IgD-negative memory B cell (primary cell): ENCODE data around the gene AP1B1. TPM values are rescaled to one million over a fixed set of nuclear protein-coding genes. Genes with fewer than 3 reads are reported as not detected.
A peak's percentile ranks its signal among the peaks of the same experiment; 100 is the strongest.

Experiments used
- H3K27ac Mint-ChIP-seq, 3 donors: one replicate each; pipeline ENCODE4 v1.8.0; 2020 to 2022; ENCODE audit warnings: mild to moderate bottlenecking in 3 of 3, mixed read lengths in 3 of 3, moderate library complexity in 1 of 3
- H3K27me3 Mint-ChIP-seq: one replicate; pipeline ENCODE4 v1.8.0; 2021; ENCODE audit warnings: mixed read lengths
- H3K36me3 Mint-ChIP-seq: one replicate; pipeline ENCODE4 v1.8.0; 2020; ENCODE audit warnings: mild to moderate bottlenecking, mixed read lengths
- H3K4me1 Mint-ChIP-seq, 3 donors: one replicate each; pipeline ENCODE4 v1.8.0; 2020 to 2022; ENCODE audit warnings: mixed read lengths in 3 of 3, mild to moderate bottlenecking in 1 of 3
- H3K4me3 Mint-ChIP-seq, 4 donors: one replicate each; pipeline ENCODE4 v1.8.0; 2020 to 2022; ENCODE audit warnings: mild to moderate bottlenecking in 4 of 4, mixed read lengths in 4 of 4, moderate library complexity in 3 of 4
- H3K9me3 Mint-ChIP-seq, 3 donors: one replicate each; pipeline ENCODE4 v1.8.0; 2020 to 2021; ENCODE audit warnings: mixed read lengths in 3 of 3, mild to moderate bottlenecking in 1 of 3
- polyA plus RNA-seq: library from polyadenylated mRNA; unstranded; fragments of 300-500 nt; fragmentation: Illumina TruSeq; gene quantifications from one replicate; pipeline ENCODE4 v1.2.3, GENCODE V29; 2021

AP1B1 gene
- polyA plus RNA-seq, 1 donor from 2014 or later: 45.9 TPM

- H3K27ac Mint-ChIP-seq: no peak overlapping the region
- H3K36me3 Mint-ChIP-seq: peaks cover 2% of the 10 kb centered on the region
- H3K4me1 Mint-ChIP-seq: peaks cover 12 to 14% (median 14%) of the 10 kb centered on the region in 3 donors
- H3K27me3 Mint-ChIP-seq: peaks cover 46% of the 10 kb centered on the region
- no peak overlapping the region for H3K4me3 Mint-ChIP-seq
- H3K9me3 Mint-ChIP-seq: no peaks in the 10 kb centered on the region
Measured at GRCh38 chr22:29311464-29312217, 76.7 kb downstream of the AP1B1 start.

GRCh38 chr22:29310863-29311339 is 77.5 kb downstream of the AP1B1 start:
- H3K27me3 Mint-ChIP-seq: peaks cover 41% of the 10 kb centered on the region
- H3K27ac Mint-ChIP-seq: no peak overlapping the region
- H3K9me3 Mint-ChIP-seq: no peaks in the 10 kb centered on the region
- H3K36me3 Mint-ChIP-seq: no peaks in the 10 kb centered on the region
- H3K4me3 Mint-ChIP-seq: no peak overlapping the region
- H3K4me1 Mint-ChIP-seq: peaks cover 12 to 16% (median 13%) of the 10 kb centered on the region in 3 donors

- peaks cover 12 to 16% (median 13%) of the 10 kb centered on the region in 3 donors for H3K4me1 Mint-ChIP-seq
- H3K27me3 Mint-ChIP-seq: peaks cover 44% of the 10 kb centered on the region
- H3K4me3 Mint-ChIP-seq: no peak overlapping the region
- no peak overlapping the region for H3K27ac Mint-ChIP-seq
- H3K36me3 Mint-ChIP-seq: no peaks in the 10 kb centered on the region
- no peaks in the 10 kb centered on the region for H3K9me3 Mint-ChIP-seq
Measured at GRCh38 chr22:29310065-29310862, 78.1 kb downstream of the AP1B1 start.

GRCh38 chr22:29309332-29310064 is 78.9 kb downstream of the AP1B1 start:
- Mint-ChIP-seq H3K4me3 (peak overlapping the region in 2 of 4 donors; percentile 23 to 47), H3K36me3 (no peaks in the 10 kb centered on the region), H3K9me3 (no peaks in the 10 kb centered on the region), H3K4me1 (peaks cover 11 to 15% (median 12%) of the 10 kb centered on the region in 3 donors), H3K27ac (peak overlapping the region in 1 of 3 donors; percentile 48), H3K27me3 (peaks cover 42% of the 10 kb centered on the region)

GRCh38 chr22:29308791-29309262 is 79.5 kb downstream of the AP1B1 start:
- H3K4me1 Mint-ChIP-seq: peaks cover 5 to 9% (median 8%) of the 10 kb centered on the region in 3 donors
- peak overlapping the region in 1 of 4 donors; percentile 23 for H3K4me3 Mint-ChIP-seq
- H3K27ac Mint-ChIP-seq: peak overlapping the region in 1 of 3 donors; percentile 48
- H3K27me3 Mint-ChIP-seq: peaks cover 41% of the 10 kb centered on the region
- no peaks in the 10 kb centered on the region for H3K36me3 Mint-ChIP-seq
- no peaks in the 10 kb centered on the region for H3K9me3 Mint-ChIP-seq

GRCh38 chr22:29308148-29308790 is 80.1 kb downstream of the AP1B1 start:
- H3K36me3 Mint-ChIP-seq: no peaks in the 10 kb centered on the region
- peak overlapping the region in 2 of 4 donors; percentile 33 to 87 for H3K4me3 Mint-ChIP-seq
- peaks cover 4 to 8% (median 6%) of the 10 kb centered on the region in 3 donors for H3K4me1 Mint-ChIP-seq
- no peaks in the 10 kb centered on the region for H3K9me3 Mint-ChIP-seq
- H3K27me3 Mint-ChIP-seq: peaks cover 35% of the 10 kb centered on the region
- H3K27ac Mint-ChIP-seq: no peak overlapping the region

- peak overlapping the region; percentile 74 to 87 (median 86) for H3K4me3 Mint-ChIP-seq
- no peaks in the 10 kb centered on the region for H3K9me3 Mint-ChIP-seq
- H3K27ac Mint-ChIP-seq: peak overlapping the region in 1 of 3 donors; percentile 93
- H3K36me3 Mint-ChIP-seq: no peaks in the 10 kb centered on the region
- H3K4me1 Mint-ChIP-seq: peaks cover 4 to 8% (median 6%) of the 10 kb centered on the region in 3 donors
- peaks cover 31% of the 10 kb centered on the region for H3K27me3 Mint-ChIP-seq
Measured at GRCh38 chr22:29307596-29308147, 80.7 kb downstream of the AP1B1 start.

- H3K4me3 Mint-ChIP-seq: peak overlapping the region; percentile 74 to 92 (median 86)
- no peaks in the 10 kb centered on the region for H3K36me3 Mint-ChIP-seq
- peaks cover 27% of the 10 kb centered on the region for H3K27me3 Mint-ChIP-seq
- peak overlapping the region in 1 of 3 donors; percentile 93 for H3K27ac Mint-ChIP-seq
- no peaks in the 10 kb centered on the region for H3K9me3 Mint-ChIP-seq
- peaks cover 2 to 8% (median 6%) of the 10 kb centered on the region in 3 donors for H3K4me1 Mint-ChIP-seq
Measured at GRCh38 chr22:29306835-29307595, 81.4 kb downstream of the AP1B1 start.

GRCh38 chr22:29306175-29306834 is 82.1 kb downstream of the AP1B1 start, which contains the start of gene GAS2L1:
GAS2L1 (plus strand) TSS chr22:29306650; CDS start chr22:29308106, 1,456 bp downstream.
- Mint-ChIP-seq H3K4me1 (peaks cover 2 to 8% (median 6%) of the 10 kb centered on the region in 3 donors), H3K9me3 (no peaks in the 10 kb centered on the region), H3K27me3 (peaks cover 26% of the 10 kb centered on the region), H3K27ac (peak within 1 kb of the TSS in 1 of 3 donors; percentile 93), H3K36me3 (no peaks in the 10 kb centered on the region), H3K4me3 (peak within 1 kb of the TSS; percentile 75 to 92 (median 88))

- H3K27me3 Mint-ChIP-seq: peaks cover 21% of the 10 kb centered on the region
- peak overlapping the region in 3 of 4 donors; percentile 75 to 92 (median 88) for H3K4me3 Mint-ChIP-seq
- no peak overlapping the region for H3K27ac Mint-ChIP-seq
- no peaks in the 10 kb centered on the region for H3K36me3 Mint-ChIP-seq
- peaks cover 4 to 8% (median 4%) of the 10 kb centered on the region in 3 donors for H3K4me1 Mint-ChIP-seq
- no peaks in the 10 kb centered on the region for H3K9me3 Mint-ChIP-seq
Measured at GRCh38 chr22:29305836-29306174, 82.6 kb downstream of the AP1B1 start.

- H3K27ac Mint-ChIP-seq: peak overlapping the region in 1 of 3 donors; percentile 31
- H3K4me3 Mint-ChIP-seq: peak overlapping the region in 1 of 4 donors; percentile 27
- H3K27me3 Mint-ChIP-seq: peaks cover 16% of the 10 kb centered on the region
- peaks cover 4 to 8% (median 7%) of the 10 kb centered on the region in 3 donors for H3K4me1 Mint-ChIP-seq
- H3K36me3 Mint-ChIP-seq: peaks cover 3% of the 10 kb centered on the region
- H3K9me3 Mint-ChIP-seq: no peaks in the 10 kb centered on the region
Measured at GRCh38 chr22:29302681-29303465, 85.5 kb downstream of the AP1B1 start.

- Mint-ChIP-seq H3K4me3 (no peak overlapping the region), H3K27me3 (peaks cover 13% of the 10 kb centered on the region), H3K9me3 (no peaks in the 10 kb centered on the region), H3K4me1 (peaks cover 3 to 7% (median 5%) of the 10 kb centered on the region in 3 donors), H3K36me3 (peaks cover 3% of the 10 kb centered on the region), H3K27ac (peak overlapping the region in 1 of 3 donors; percentile 31)
Measured at GRCh38 chr22:29302402-29302680, 86.0 kb downstream of the AP1B1 start.
